ENCODE data around the gene ENTPD8. TPM values are rescaled to one million over a fixed set of nuclear protein-coding genes. Genes with fewer than 3 reads are reported as not detected.

Gene ENTPD8
- total and polyA plus RNA-seq, 2 of the 13 experiments (the other 11 are each of a cell fraction or from before 2014, with no cell fraction given) = 0.26 to 0.44 TPM

DNA sequence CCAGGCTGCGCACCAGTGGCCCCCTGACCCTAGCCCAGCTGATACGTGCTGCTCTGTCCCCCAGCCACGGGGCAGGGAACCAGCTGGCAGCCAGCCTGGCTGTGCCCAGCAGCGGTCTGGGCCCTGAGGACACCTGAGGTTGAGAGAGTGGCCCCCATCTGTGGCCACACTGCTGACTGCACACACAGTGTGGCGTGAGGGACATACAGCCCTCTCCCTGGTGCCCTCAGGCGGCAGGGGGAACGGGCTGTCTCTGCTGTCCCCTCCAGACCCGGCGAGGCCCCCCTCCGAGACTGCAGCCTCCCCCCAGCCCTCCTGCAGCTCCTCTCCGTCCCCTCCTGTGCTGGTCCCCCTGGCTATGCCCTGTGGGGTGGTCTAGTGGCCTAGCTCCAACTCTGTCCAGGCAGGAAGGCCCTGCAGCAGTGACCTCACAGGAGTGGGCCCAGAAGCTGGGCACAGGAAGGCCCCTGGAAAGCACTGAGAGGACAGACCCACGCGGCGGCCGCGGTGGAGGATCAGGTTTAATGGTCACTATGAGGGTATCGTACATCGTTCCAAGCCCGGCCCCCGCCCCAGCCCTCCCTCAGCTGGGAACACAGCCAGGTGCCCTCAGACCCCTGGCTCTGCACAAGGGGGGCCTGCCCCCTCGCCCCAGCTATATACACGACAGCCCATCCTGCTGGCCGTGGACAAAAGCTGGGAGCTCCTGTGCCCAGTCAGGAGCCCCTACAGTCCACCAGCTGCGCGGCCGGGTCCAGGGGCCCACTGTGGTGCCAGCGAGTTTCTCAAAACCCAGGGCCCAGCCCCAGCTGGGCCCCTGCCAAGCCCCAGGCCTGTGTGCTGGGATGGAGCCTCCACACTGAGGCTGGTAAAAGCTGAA lies 6.8 kb upstream of the ENTPD8 start (continued):
- TF ChIP-seq MAFK (conservative IDR thresholded peaks at IDR 0.05 in 1 of 2, IDR thresholded peaks at IDR 0.05 in 1 of 2; ENCODE audit: low read length in 2 of 2) = no peak
- no peak for TF ChIP-seq NCOA5 (CRISPR knock-in tag; IDR thresholded peaks at IDR 0.05)
- no peak for TF ChIP-seq TEAD3 (CRISPR knock-in tag; optimal IDR thresholded peaks at IDR 0.05; ENCODE audit: borderline replicate concordance)
- TF ChIP-seq SATB2 (CRISPR knock-in tag; IDR thresholded peaks at IDR 0.05) = no peak
- TF ChIP-seq ZSCAN22 (CRISPR knock-in tag; IDR thresholded peaks at IDR 0.05) = no peak
- TF ChIP-seq AGO2 (optimal IDR thresholded peaks at IDR 0.05; ENCODE audit: low read depth, low read length) = peak; percentile 60
- TF ChIP-seq, protein P1, sequence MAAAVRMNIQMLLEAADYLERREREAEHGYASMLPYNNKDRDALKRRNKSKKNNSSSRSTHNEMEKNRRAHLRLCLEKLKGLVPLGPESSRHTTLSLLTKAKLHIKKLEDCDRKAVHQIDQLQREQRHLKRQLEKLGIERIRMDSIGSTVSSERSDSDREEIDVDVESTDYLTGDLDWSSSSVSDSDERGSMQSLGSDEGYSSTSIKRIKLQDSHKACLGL (CRISPR knock-in tag; IDR thresholded peaks at IDR 0.05) = no peak
- TF ChIP-seq SIN3B (IDR thresholded peaks at IDR 0.05; ENCODE audit: low read length) = no peak
- TF ChIP-seq, protein P2, sequence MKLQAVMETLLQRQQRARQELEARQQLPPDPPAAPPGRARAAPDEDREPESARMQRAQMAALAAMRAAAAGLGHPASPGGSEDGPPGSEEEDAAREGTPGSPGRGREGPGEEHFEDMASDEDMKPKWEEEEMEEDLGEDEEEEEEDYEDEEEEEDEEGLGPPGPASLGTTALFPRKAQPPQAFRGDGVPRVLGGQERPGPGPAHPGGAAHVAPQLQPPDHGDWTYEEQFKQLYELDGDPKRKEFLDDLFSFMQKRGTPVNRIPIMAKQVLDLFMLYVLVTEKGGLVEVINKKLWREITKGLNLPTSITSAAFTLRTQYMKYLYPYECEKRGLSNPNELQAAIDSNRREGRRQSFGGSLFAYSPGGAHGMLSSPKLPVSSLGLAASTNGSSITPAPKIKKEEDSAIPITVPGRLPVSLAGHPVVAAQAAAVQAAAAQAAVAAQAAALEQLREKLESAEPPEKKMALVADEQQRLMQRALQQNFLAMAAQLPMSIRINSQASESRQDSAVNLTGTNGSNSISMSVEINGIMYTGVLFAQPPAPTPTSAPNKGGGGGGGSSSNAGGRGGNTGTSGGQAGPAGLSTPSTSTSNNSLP (IDR thresholded peaks at IDR 0.05; ENCODE audit: low read depth, low read length) = no peak
- peak; percentile 23; the same call in 1 of the 2 replicates for TF ChIP-seq RXRB (CRISPR knock-in tag; IDR thresholded peaks at IDR 0.05; ENCODE audit: borderline replicate concordance)
- no peak for TF ChIP-seq MED13 (CRISPR knock-in tag; IDR thresholded peaks at IDR 0.05)
- TF ChIP-seq ESRRA (CRISPR knock-in tag; IDR thresholded peaks at IDR 0.05; ENCODE audit: low read depth) = no peak
- TF ChIP-seq ZNF263 (CRISPR knock-in tag; IDR thresholded peaks at IDR 0.05) = no peak
- TF ChIP-seq SP2 (CRISPR knock-in tag; IDR thresholded peaks at IDR 0.05) = peak; percentile 56
- peak; percentile 23; the same call in 1 of the 2 replicates for TF ChIP-seq ZNF607 (CRISPR knock-in tag; IDR thresholded peaks at IDR 0.05; ENCODE audit: borderline replicate concordance)
- TF ChIP-seq TBX2 (CRISPR knock-in tag; IDR thresholded peaks at IDR 0.05; ENCODE audit: borderline replicate concordance) = 0 out of 2 replicates have a peak, but pooled peaks have one; percentile 18
- no peak for TF ChIP-seq ZNF441 (CRISPR knock-in tag; IDR thresholded peaks at IDR 0.05; ENCODE audit: borderline replicate concordance)
- TF ChIP-seq SMC3 (IDR thresholded peaks at IDR 0.05; ENCODE audit: low read length) = no peak
- TF ChIP-seq, protein P3, sequence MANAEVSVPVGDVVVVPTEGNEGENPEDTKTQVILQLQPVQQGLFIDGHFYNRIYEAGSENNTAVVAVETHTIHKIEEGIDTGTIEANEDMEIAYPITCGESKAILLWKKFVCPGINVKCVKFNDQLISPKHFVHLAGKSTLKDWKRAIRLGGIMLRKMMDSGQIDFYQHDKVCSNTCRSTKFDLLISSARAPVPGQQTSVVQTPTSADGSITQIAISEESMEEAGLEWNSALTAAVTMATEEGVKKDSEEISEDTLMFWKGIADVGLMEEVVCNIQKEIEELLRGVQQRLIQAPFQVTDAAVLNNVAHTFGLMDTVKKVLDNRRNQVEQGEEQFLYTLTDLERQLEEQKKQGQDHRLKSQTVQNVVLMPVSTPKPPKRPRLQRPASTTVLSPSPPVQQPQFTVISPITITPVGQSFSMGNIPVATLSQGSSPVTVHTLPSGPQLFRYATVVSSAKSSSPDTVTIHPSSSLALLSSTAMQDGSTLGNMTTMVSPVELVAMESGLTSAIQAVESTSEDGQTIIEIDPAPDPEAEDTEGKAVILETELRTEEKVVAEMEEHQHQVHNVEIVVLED (CRISPR knock-in tag; IDR thresholded peaks at IDR 0.05; ENCODE audit: borderline replicate concordance) = no peak
- TF ChIP-seq, protein P4, sequence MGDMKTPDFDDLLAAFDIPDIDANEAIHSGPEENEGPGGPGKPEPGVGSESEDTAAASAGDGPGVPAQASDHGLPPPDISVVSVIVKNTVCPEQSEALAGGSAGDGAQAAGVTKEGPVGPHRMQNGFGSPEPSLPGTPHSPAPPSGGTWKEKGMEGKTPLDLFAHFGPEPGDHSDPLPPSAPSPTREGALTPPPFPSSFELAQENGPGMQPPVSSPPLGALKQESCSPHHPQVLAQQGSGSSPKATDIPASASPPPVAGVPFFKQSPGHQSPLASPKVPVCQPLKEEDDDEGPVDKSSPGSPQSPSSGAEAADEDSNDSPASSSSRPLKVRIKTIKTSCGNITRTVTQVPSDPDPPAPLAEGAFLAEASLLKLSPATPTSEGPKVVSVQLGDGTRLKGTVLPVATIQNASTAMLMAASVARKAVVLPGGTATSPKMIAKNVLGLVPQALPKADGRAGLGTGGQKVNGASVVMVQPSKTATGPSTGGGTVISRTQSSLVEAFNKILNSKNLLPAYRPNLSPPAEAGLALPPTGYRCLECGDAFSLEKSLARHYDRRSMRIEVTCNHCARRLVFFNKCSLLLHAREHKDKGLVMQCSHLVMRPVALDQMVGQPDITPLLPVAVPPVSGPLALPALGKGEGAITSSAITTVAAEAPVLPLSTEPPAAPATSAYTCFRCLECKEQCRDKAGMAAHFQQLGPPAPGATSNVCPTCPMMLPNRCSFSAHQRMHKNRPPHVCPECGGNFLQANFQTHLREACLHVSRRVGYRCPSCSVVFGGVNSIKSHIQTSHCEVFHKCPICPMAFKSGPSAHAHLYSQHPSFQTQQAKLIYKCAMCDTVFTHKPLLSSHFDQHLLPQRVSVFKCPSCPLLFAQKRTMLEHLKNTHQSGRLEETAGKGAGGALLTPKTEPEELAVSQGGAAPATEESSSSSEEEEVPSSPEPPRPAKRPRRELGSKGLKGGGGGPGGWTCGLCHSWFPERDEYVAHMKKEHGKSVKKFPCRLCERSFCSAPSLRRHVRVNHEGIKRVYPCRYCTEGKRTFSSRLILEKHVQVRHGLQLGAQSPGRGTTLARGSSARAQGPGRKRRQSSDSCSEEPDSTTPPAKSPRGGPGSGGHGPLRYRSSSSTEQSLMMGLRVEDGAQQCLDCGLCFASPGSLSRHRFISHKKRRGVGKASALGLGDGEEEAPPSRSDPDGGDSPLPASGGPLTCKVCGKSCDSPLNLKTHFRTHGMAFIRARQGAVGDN (CRISPR knock-in tag; IDR thresholded peaks at IDR 0.05) = peak; percentile 19; the same call in 1 of the 2 replicates
- no peak for TF ChIP-seq ZNF766 (CRISPR knock-in tag; IDR thresholded peaks at IDR 0.05; ENCODE audit: borderline replicate concordance)
- no peak for TF ChIP-seq ZNF777 (CRISPR knock-in tag; IDR thresholded peaks at IDR 0.05)
- TF ChIP-seq KDM1A (CRISPR knock-in tag; IDR thresholded peaks at IDR 0.05) = no peak
